ENCODE measurements around the gene DNMBP.

DNA sequence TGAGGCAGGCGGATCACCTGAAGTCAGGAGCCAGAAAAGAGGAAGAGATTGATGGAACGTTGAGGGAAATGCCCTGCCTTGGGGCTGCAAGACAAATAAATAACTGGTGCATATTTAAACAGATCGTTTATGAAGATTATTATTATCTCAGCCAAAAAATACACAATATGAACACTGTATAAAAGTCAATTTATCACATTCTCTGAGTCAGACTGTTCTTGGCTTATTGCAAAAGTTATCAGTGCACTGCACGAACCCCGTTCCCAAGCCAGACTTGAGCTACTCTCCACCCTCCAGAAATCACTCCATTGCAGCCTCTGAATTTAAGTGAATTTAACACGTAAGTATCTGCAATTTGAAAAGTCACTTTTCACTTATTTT, 1.6 kb downstream of the DNMBP start:
- TF ChIP-seq, protein P1, sequence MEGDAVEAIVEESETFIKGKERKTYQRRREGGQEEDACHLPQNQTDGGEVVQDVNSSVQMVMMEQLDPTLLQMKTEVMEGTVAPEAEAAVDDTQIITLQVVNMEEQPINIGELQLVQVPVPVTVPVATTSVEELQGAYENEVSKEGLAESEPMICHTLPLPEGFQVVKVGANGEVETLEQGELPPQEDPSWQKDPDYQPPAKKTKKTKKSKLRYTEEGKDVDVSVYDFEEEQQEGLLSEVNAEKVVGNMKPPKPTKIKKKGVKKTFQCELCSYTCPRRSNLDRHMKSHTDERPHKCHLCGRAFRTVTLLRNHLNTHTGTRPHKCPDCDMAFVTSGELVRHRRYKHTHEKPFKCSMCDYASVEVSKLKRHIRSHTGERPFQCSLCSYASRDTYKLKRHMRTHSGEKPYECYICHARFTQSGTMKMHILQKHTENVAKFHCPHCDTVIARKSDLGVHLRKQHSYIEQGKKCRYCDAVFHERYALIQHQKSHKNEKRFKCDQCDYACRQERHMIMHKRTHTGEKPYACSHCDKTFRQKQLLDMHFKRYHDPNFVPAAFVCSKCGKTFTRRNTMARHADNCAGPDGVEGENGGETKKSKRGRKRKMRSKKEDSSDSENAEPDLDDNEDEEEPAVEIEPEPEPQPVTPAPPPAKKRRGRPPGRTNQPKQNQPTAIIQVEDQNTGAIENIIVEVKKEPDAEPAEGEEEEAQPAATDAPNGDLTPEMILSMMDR (IDR thresholded peaks at IDR 0.05): no peak
- TF ChIP-seq EP300 (IDR thresholded peaks at IDR 0.05): no peak

Measured in tibial nerve (tissue), 4 donors.